ENCODE data around the gene CDH11.

DNA sequence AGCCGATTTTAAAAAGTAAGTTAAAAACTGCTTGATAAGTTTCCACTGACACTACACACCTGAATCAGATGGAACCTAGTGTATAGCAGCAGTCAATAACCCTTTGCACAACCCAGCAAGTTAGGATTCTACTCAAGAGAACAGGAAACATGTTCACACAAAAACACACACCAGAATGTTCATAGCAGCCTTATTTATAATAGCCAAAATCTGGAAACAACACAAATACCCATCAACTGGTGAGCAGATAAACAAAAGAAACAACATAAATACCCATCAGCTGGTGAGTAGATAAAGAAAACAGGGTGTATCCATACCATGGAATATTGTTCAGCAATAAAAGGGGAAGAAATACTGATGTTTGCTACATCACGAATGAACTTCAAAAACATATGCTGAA is 2.7 kb upstream of the CDH11 start:
- TF ChIP-seq CEBPB (IDR thresholded peaks at IDR 0.05; ENCODE audit: borderline replicate concordance in 1 of 2, low read depth in 2 of 2, low read length in 2 of 2) (no peak), TARDBP (IDR thresholded peaks at IDR 0.05; ENCODE audit: borderline replicate concordance) (no peak), JUNB (IDR thresholded peaks at IDR 0.05) (no peak)
- TF ChIP-seq, protein P1, sequence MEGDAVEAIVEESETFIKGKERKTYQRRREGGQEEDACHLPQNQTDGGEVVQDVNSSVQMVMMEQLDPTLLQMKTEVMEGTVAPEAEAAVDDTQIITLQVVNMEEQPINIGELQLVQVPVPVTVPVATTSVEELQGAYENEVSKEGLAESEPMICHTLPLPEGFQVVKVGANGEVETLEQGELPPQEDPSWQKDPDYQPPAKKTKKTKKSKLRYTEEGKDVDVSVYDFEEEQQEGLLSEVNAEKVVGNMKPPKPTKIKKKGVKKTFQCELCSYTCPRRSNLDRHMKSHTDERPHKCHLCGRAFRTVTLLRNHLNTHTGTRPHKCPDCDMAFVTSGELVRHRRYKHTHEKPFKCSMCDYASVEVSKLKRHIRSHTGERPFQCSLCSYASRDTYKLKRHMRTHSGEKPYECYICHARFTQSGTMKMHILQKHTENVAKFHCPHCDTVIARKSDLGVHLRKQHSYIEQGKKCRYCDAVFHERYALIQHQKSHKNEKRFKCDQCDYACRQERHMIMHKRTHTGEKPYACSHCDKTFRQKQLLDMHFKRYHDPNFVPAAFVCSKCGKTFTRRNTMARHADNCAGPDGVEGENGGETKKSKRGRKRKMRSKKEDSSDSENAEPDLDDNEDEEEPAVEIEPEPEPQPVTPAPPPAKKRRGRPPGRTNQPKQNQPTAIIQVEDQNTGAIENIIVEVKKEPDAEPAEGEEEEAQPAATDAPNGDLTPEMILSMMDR (IDR thresholded peaks at IDR 0.05 in 2 of 3, conservative IDR thresholded peaks at IDR 0.05 in 1 of 3; ENCODE audit: control insufficient read depth in 2 of 3, extremely low read depth in 1 of 3, insufficient read depth in 1 of 3, low read depth in 3 of 3, low read length in 3 of 3) = no peak
- TF ChIP-seq, protein P2, sequence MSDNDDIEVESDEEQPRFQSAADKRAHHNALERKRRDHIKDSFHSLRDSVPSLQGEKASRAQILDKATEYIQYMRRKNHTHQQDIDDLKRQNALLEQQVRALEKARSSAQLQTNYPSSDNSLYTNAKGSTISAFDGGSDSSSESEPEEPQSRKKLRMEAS (IDR thresholded peaks at IDR 0.05; ENCODE audit: low read depth, low read length) = no peak

Measured in GM12878 (cell line).